HG02763 (cell line): ENCODE results near the gene SMIM23.
"Not testable (repeated sequence)": the region's sequence is repeated elsewhere in the genome, so short reads cannot be mapped to it uniquely, and the experiment has no call there.

ENCODE experiments used
- ATAC-seq: cut with Tn5 transposase; IDR thresholded peaks from one replicate; pipeline ENCODE4 v1.9.1; 2021; ENCODE audit warnings: mild to moderate bottlenecking, moderate library complexity; ENCODE audit not compliant: unreplicated experiment

Gene SMIM23

GRCh38 chr5:171771856-171772255 lies 13.8 kb upstream of the SMIM23 start:
- ATAC-seq: no peak

- no peak for ATAC-seq
Measured at GRCh38 chr5:171773106-171773505, 12.5 kb upstream of the SMIM23 start.

GRCh38 chr5:171774418-171774817 lies 11.2 kb upstream of the SMIM23 start:
- no peak for ATAC-seq

GRCh38 chr5:171776213-171776612 lies 9.4 kb upstream of the SMIM23 start:
- no peak for ATAC-seq

- ATAC-seq: no peak
Measured at GRCh38 chr5:171776770-171777759, 8.6 kb upstream of the SMIM23 start.

- ATAC-seq: not testable (repeated sequence)
Measured at GRCh38 chr5:171781744-171782143, 3.9 kb upstream of the SMIM23 start.

GRCh38 chr5:171782332-171782966 lies 3.2 kb upstream of the SMIM23 start:
- ATAC-seq: no peak

- ATAC-seq: no peak
Measured at GRCh38 chr5:171783051-171783450, 2.6 kb upstream of the SMIM23 start.

GRCh38 chr5:171789353-171789752 lies 3.7 kb downstream of the SMIM23 start:
- ATAC-seq: no peak

- no peak for ATAC-seq
Measured at GRCh38 chr5:171790408-171790807, 4.8 kb downstream of the SMIM23 start.

- no peak for ATAC-seq
Measured at GRCh38 chr5:171794470-171794960, 8.9 kb downstream of the SMIM23 start.

- no peak for ATAC-seq
Measured at GRCh38 chr5:171795381-171795780, 9.8 kb downstream of the SMIM23 start.

GRCh38 chr5:171796436-171796835 lies 10.8 kb downstream of the SMIM23 start:
- ATAC-seq: no peak

- no peak for ATAC-seq
Measured at GRCh38 chr5:171797543-171797942, 11.9 kb downstream of the SMIM23 start.

- ATAC-seq: no peak
Measured at GRCh38 chr5:171798418-171798817, 12.8 kb downstream of the SMIM23 start.

- no peak for ATAC-seq
Measured at GRCh38 chr5:171801839-171802238, 16.2 kb downstream of the SMIM23 start.

GRCh38 chr5:171805746-171806145 lies 20.1 kb downstream of the SMIM23 start:
- no peak for ATAC-seq

- ATAC-seq: no peak
Measured at GRCh38 chr5:171806976-171807747, 21.5 kb downstream of the SMIM23 start.

- no peak for ATAC-seq
Measured at GRCh38 chr5:171808453-171808852, 22.8 kb downstream of the SMIM23 start.

- no peak for ATAC-seq
Measured at GRCh38 chr5:171808951-171809350, 23.3 kb downstream of the SMIM23 start.

GRCh38 chr5:171810227-171810626 lies 24.6 kb downstream of the SMIM23 start:
- ATAC-seq: no peak
